Measurements from ENCODE around the gene YRDC.

- TF ChIP-seq CTCF (IDR thresholded peaks at IDR 0.05), result no peak
- TF ChIP-seq FOXJ3 (CRISPR knock-in tag; IDR thresholded peaks at IDR 0.05; ENCODE audit: borderline replicate concordance), result no peak
- TF ChIP-seq, protein P1, sequence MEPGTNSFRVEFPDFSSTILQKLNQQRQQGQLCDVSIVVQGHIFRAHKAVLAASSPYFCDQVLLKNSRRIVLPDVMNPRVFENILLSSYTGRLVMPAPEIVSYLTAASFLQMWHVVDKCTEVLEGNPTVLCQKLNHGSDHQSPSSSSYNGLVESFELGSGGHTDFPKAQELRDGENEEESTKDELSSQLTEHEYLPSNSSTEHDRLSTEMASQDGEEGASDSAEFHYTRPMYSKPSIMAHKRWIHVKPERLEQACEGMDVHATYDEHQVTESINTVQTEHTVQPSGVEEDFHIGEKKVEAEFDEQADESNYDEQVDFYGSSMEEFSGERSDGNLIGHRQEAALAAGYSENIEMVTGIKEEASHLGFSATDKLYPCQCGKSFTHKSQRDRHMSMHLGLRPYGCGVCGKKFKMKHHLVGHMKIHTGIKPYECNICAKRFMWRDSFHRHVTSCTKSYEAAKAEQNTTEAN (CRISPR knock-in tag; IDR thresholded peaks at IDR 0.05), result no peak
- no peak for TF ChIP-seq IRF2 (CRISPR knock-in tag; IDR thresholded peaks at IDR 0.05; ENCODE audit: borderline replicate concordance, low read depth)
- TF ChIP-seq FOXK1 (CRISPR knock-in tag; IDR thresholded peaks at IDR 0.05), result no peak
- TF ChIP-seq, protein P2, sequence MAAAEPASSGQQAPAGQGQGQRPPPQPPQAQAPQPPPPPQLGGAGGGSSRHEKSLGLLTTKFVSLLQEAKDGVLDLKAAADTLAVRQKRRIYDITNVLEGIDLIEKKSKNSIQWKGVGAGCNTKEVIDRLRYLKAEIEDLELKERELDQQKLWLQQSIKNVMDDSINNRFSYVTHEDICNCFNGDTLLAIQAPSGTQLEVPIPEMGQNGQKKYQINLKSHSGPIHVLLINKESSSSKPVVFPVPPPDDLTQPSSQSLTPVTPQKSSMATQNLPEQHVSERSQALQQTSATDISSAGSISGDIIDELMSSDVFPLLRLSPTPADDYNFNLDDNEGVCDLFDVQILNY (CRISPR knock-in tag; IDR thresholded peaks at IDR 0.05), result no peak
- TF ChIP-seq STAT6 (CRISPR knock-in tag; conservative IDR thresholded peaks at IDR 0.05; ENCODE audit: low read depth), result no peak
- TF ChIP-seq, protein P3, sequence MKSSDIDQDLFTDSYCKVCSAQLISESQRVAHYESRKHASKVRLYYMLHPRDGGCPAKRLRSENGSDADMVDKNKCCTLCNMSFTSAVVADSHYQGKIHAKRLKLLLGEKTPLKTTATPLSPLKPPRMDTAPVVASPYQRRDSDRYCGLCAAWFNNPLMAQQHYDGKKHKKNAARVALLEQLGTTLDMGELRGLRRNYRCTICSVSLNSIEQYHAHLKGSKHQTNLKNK (CRISPR knock-in tag; IDR thresholded peaks at IDR 0.05), result no peak
- no peak for TF ChIP-seq AR (CRISPR knock-in tag; IDR thresholded peaks at IDR 0.05)
- TF ChIP-seq ZNF317 (CRISPR knock-in tag; IDR thresholded peaks at IDR 0.05; ENCODE audit: borderline replicate concordance, low read depth), result no peak
- no peak for TF ChIP-seq ZNF232 (CRISPR knock-in tag; IDR thresholded peaks at IDR 0.05)
Observed at GRCh38 chr1:37814252-37814651, 6.2 kb upstream of the YRDC start.
